Measurements from ENCODE around the gene TUBGCP2. TPM values are rescaled to one million over a fixed set of nuclear protein-coding genes. Genes with fewer than 3 reads are reported as not detected.

Gene TUBGCP2
- total and polyA plus RNA-seq, 9 of the 15 experiments (the other 6 are each of a cell fraction or from before 2014, with no cell fraction given), result 4.3 to 56.6 (median 28.4) TPM

- TF ChIP-seq HDAC1 (IDR thresholded peaks at IDR 0.05) (peak in 1 of 2 experiments; percentile 42; a peak in 1 of 4 replicates), ZNF263 (CRISPR knock-in tag; IDR thresholded peaks at IDR 0.05; ENCODE audit: borderline replicate concordance) (0 out of 2 replicates have a peak, but pooled peaks have one; percentile 33), KDM5B (IDR thresholded peaks at IDR 0.05; ENCODE audit: insufficient replicate concordance, low read depth, low read length) (peak; percentile 40), ZFP1 (CRISPR knock-in tag; IDR thresholded peaks at IDR 0.05) (no peak), ZBTB7A (IDR thresholded peaks at IDR 0.05; ENCODE audit: borderline replicate concordance, control insufficient read depth, low read depth, low read length) (peak; percentile 62; the same call in 1 of the 2 replicates), CBFA2T3 (IDR thresholded peaks at IDR 0.05) (no peak), CBX5 (IDR thresholded peaks at IDR 0.05; ENCODE audit: borderline replicate concordance, low read depth) (no peak), ZNF592 (IDR thresholded peaks at IDR 0.05) (0 out of 2 replicates have a peak, but pooled peaks have one; percentile 44), NR2C2 (CRISPR knock-in tag; IDR thresholded peaks at IDR 0.05) (no peak), NR2C2 (tag; IDR thresholded peaks at IDR 0.05) (peak; percentile 60), SUPT5H (IDR thresholded peaks at IDR 0.05) (peak; percentile 68), MAZ (CRISPR knock-in tag; conservative IDR thresholded peaks at IDR 0.05 in 1 of 2, IDR thresholded peaks at IDR 0.05 in 1 of 2) (peak; percentile 27; a peak in 2 of 4 replicates), MYC (IDR thresholded peaks at IDR 0.05; ENCODE audit: low read depth, low read length) (peak; percentile 45; the same call in 1 of the 2 replicates), MYC (CRISPR knock-in tag; IDR thresholded peaks at IDR 0.05; ENCODE audit: borderline replicate concordance, low read depth) (no peak)
- TF ChIP-seq, protein P1, sequence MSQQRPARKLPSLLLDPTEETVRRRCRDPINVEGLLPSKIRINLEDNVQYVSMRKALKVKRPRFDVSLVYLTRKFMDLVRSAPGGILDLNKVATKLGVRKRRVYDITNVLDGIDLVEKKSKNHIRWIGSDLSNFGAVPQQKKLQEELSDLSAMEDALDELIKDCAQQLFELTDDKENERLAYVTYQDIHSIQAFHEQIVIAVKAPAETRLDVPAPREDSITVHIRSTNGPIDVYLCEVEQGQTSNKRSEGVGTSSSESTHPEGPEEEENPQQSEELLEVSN (IDR thresholded peaks at IDR 0.05; ENCODE audit: borderline replicate concordance in 1 of 2, extremely low read depth in 1 of 2, insufficient read depth in 1 of 2, insufficient read length in 1 of 2, low read depth in 1 of 2, low read length in 1 of 2, poor library complexity in 1 of 2, severe bottlenecking in 1 of 2), result peak; percentile 62 to 83
- TF ChIP-seq, protein P2, sequence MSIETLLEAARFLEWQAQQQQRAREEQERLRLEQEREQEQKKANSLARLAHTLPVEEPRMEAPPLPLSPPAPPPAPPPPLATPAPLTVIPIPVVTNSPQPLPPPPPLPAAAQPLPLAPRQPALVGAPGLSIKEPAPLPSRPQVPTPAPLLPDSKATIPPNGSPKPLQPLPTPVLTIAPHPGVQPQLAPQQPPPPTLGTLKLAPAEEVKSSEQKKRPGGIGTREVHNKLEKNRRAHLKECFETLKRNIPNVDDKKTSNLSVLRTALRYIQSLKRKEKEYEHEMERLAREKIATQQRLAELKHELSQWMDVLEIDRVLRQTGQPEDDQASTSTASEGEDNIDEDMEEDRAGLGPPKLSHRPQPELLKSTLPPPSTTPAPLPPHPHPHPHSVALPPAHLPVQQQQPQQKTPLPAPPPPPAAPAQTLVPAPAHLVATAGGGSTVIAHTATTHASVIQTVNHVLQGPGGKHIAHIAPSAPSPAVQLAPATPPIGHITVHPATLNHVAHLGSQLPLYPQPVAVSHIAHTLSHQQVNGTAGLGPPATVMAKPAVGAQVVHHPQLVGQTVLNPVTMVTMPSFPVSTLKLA (conservative IDR thresholded peaks at IDR 0.05), result peak; percentile 39 to 77; a peak in 2 of 4 replicates
These were observed 48.9 kb upstream of the TUBGCP2 start, which contains the start of gene FUOM (continued) for GRCh38 chr10:133357285-133358161.
